Measurements from ENCODE around the gene REXO1.
"Not testable (repeated sequence)": the region's sequence is repeated elsewhere in the genome, so short reads cannot be mapped to it uniquely, and the experiment has no call there.

The REXO1 gene

DNA sequence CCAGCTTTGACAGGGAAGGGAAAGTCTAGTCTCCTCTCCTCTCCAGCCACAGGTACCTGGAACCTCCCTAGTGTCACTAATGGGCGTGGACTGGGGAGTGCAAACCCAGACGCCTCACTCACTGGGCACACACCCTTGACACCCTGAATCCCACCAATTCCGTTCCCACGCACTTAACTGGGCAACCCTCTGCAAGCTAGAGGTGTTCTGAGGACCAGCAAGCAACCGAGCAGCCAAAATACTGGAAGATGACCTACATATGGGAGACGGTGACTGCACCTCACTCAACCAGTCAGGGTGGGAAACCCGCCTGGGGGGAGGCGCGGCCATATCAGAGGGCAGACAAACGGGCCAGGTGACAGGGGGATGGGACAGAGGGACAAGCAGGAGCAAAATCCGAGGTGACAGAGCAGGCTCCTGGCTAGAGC is 36.0 kb upstream of the REXO1 start:
- H4K20me1 ChIP-seq, result peaks cover 38 to 50% (median 45%) of the 10 kb centered on the region in 11 experiments
- peak overlapping the region; percentile 75 to 89 (median 84); a peak in 21 of 22 replicates for H3K27ac ChIP-seq
- H3K4me3 ChIP-seq, result peak overlapping the region; percentile 85 to 99 (median 97)
- no peaks in the 10 kb centered on the region for H3K27me3 ChIP-seq
- TF ChIP-seq Cebpa-rat (IDR thresholded peaks at IDR 0.05), result no peak
- no peaks in the 10 kb centered on the region for H3K9me3 ChIP-seq (replicated peaks in 1 of 11)
- H3K36me3 ChIP-seq, result peaks cover 0 to 19% (median 11%) of the 10 kb centered on the region in 11 experiments; a peak in 13 of 22 replicates
- H3K9ac ChIP-seq, result peak overlapping the region; percentile 86 to 96 (median 93)
- H3K4me2 ChIP-seq, result peak overlapping the region; percentile 95 to 100 (median 99)
- H3K4me1 ChIP-seq, result peaks cover 55 to 70% (median 64%) of the 10 kb centered on the region in 10 experiments

- no peaks in the 10 kb centered on the region for H3K9me3 ChIP-seq (replicated peaks in 1 of 11)
- H3K4me3 ChIP-seq, result peak overlapping the region; percentile 85 to 99 (median 97)
- H3K27me3 ChIP-seq, result no peaks in the 10 kb centered on the region
- peaks cover 0 to 19% (median 11%) of the 10 kb centered on the region in 11 experiments; a peak in 13 of 22 replicates for H3K36me3 ChIP-seq
- peaks cover 55 to 70% (median 64%) of the 10 kb centered on the region in 10 experiments for H3K4me1 ChIP-seq
- peak overlapping the region; percentile 86 to 96 (median 93) for H3K9ac ChIP-seq
- H3K27ac ChIP-seq, result peak overlapping the region; percentile 75 to 89 (median 84); a peak in 19 of 22 replicates
- H4K20me1 ChIP-seq, result peaks cover 38 to 50% (median 45%) of the 10 kb centered on the region in 11 experiments
- TF ChIP-seq Cebpa-rat (IDR thresholded peaks at IDR 0.05), result no peak
- H3K4me2 ChIP-seq, result peak overlapping the region; percentile 95 to 100 (median 99)
Observed at GRCh38 chr19:1883784-1884183, 35.5 kb upstream of the REXO1 start.

DNA sequence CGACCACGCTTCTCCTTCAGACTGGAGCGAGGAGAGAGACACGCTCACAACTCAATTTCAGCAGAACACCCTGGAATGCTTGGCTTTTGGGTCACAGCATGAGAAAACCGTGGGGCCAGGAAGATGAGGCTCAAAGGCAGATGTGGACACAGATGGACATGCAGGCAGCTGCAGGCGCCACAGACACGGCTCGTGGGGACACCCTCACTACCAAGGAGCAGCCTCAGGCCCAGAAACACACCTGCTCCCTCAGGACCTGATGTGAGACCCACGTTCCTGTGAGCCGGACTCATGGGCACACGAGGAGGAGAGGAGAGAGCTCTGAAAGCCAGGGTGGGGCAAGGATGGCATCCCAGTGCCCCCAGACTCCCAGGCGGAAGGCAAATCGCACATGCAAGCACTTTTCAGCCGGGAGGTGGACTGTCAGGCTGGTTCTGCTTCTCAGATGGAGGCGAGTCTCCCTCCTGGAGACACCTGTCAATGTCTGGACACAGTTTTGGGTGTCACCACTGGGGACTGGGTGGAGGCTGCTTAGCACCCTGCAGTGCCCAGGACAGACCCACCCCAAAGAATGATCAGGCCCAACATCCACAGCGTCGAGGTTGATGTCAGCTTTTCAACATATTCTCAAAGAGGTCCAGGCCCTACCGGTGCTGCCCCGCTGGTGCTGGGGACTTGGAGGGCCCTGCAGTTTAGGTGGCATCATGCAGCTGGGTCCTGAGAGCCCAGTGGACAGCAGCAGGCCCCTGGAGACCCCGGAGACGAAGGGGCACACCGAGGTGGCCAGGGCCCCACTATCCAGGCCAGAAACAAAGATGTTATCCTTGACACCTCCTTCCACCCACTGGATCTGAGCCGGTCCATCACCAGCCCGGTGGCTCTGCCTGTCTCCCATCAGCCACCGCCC is 34.8 kb upstream of the REXO1 start:
- no peaks in the 10 kb centered on the region for H3K27me3 ChIP-seq
- no peak for TF ChIP-seq Cebpa-rat (IDR thresholded peaks at IDR 0.05)
- peaks cover 38 to 55% (median 45%) of the 10 kb centered on the region in 11 experiments for H4K20me1 ChIP-seq
- peaks cover 55 to 69% (median 64%) of the 10 kb centered on the region in 10 experiments for H3K4me1 ChIP-seq
- H3K36me3 ChIP-seq, result peaks cover 0 to 19% (median 11%) of the 10 kb centered on the region in 11 experiments; a peak in 13 of 22 replicates
- H3K4me2 ChIP-seq, result peak overlapping the region; percentile 95 to 100 (median 99)
- peak overlapping the region; percentile 66 to 89 (median 84); a peak in 20 of 22 replicates for H3K27ac ChIP-seq
- H3K9ac ChIP-seq, result peak overlapping the region; percentile 86 to 96 (median 93)
- H3K9me3 ChIP-seq (replicated peaks in 1 of 11), result no peaks in the 10 kb centered on the region
- peak overlapping the region; percentile 85 to 99 (median 97) for H3K4me3 ChIP-seq

DNA sequence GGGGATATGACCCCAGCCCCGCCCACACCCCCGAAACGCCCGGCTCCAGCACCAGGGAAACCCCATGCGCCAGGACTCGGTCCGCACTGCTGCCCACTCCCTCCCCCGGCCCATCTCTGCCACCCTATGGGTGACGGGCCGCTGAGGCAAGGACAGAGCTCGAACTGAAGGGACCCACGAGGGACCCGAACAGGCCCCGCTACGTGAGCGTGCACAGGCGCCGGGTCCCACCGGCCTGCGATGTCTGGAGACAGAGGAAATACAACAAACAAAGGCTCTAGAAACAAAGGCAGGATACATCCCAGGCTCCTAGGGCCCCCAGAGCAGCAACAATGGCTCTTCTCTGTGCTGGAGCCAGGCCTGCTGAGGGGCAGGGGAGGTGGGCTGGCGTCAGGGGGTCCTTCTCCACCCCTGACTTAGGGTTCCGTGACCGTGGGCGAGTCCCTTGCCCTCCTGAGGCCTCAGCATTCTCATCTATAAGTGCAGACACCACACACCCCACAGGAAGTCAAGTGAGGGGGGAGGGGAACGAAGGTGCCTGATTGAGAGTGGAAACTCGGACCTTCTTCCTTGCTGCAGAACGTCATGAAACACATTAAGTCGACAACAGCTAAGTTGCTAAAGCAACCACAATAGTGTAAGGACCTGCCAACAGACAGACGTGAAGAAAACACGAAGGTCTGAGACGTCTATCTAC is 34.0 kb upstream of the REXO1 start:
- H3K9me3 ChIP-seq (replicated peaks in 1 of 11), result no peaks in the 10 kb centered on the region
- peaks cover 0 to 19% (median 11%) of the 10 kb centered on the region in 11 experiments; a peak in 13 of 22 replicates for H3K36me3 ChIP-seq
- H3K4me1 ChIP-seq, result peaks cover 47 to 62% (median 60%) of the 10 kb centered on the region in 10 experiments
- H3K9ac ChIP-seq, result peak overlapping the region; percentile 86 to 96 (median 93)
- H3K27me3 ChIP-seq, result no peaks in the 10 kb centered on the region
- H4K20me1 ChIP-seq, result peaks cover 38 to 55% (median 45%) of the 10 kb centered on the region in 11 experiments
- H3K4me3 ChIP-seq, result peak overlapping the region; percentile 85 to 99 (median 97); a peak in 19 of 20 replicates
- peak overlapping the region; percentile 95 to 100 (median 99) for H3K4me2 ChIP-seq
- no peak for TF ChIP-seq Cebpa-rat (IDR thresholded peaks at IDR 0.05)
- H3K27ac ChIP-seq, result peak overlapping the region; percentile 32 to 89 (median 79); a peak in 20 of 22 replicates

DNA sequence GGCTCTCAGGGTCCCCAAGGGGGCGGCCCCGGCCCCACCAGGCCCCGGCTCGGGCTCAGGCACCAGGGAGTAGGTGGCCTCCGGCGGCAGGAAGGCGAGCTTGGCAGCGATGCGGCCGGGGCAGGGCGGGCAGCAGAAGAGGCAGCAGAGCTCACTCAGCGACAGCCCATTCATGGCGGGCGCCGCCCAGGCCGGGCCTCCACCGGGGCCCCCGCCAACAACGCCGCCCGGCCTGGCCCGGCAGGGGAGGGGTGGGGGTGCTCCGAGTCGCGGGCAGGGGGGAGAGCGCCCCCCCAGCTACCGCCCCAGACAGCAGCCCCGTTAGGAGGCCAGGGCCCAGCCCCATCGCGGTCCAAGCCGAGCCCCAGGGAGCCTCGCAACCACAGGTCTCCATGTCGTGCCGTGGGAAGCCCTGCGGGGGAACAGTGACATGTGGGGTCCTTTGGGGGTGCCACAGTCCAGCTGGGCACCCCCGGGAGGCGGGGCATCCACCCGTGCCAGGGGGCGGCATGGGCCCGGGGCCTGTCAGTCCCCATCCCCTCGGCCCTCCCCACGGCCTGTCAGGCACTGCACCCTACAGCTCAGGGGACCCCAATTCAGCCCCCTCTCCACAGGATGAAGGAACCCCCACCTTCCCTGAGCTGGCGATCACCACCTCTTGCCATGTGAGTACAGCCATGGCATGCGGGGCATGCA is 33.3 kb upstream of the REXO1 start:
- H4K20me1 ChIP-seq, result peaks cover 38 to 55% (median 45%) of the 10 kb centered on the region in 11 experiments
- peak overlapping the region in 10 of 11 experiments; percentile 56 to 89 (median 82); a peak in 19 of 22 replicates for H3K27ac ChIP-seq
- H3K9ac ChIP-seq, result peak overlapping the region; percentile 86 to 96 (median 93)
- H3K9me3 ChIP-seq (replicated peaks in 1 of 11); H3K27me3 ChIP-seq: not testable (repeated sequence)
- peak overlapping the region; percentile 85 to 99 (median 97); a peak in 17 of 20 replicates for H3K4me3 ChIP-seq
- H3K4me2 ChIP-seq, result peak overlapping the region; percentile 95 to 100 (median 99)
- peaks cover 43 to 58% (median 56%) of the 10 kb centered on the region in 10 experiments for H3K4me1 ChIP-seq
- peaks cover 0 to 19% (median 11%) of the 10 kb centered on the region in 11 experiments; a peak in 13 of 22 replicates for H3K36me3 ChIP-seq

DNA sequence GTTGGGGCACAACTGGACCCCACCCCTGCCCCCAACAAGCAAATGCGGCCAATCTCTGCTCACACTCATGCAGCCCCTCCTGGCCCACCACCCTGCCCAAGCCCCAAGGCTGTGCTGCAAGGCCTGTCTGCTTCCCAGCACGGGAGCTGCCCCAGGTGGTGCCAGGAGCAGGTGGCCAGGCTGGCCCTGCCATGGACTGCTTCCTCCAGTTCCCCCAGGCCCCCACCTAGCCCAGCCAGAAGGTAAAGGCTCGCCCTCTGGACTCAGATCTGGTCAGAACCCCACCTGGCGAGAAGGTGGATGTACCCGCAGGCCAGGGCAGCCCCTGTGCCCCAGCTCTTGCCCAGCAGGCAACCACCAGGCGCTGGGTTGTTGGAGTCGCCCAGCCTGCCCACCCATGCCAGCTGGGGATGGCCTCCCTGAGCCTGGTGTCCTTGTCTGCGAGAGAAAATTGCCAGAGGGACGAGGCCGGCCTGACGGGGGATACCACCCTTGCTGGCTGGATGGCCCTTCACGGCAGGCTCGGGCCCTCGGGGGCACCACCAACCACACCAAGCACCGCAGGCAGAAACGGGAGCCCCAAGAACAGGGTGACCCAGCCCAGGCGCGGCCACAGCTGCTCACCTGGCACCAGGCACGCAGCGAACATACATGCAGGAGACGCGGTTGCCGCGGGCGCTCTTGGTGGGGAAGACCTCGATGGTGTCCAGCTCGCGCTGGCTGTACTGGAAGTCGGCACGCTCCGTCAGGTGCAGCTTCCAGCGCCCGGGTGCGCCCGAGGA is 32.5 kb upstream of the REXO1 start:
- Histone ChIP-seq H3K9ac (peak overlapping the region in 10 of 11 experiments; percentile 12 to 63 (median 38); a peak in 13 of 22 replicates), H3K27ac (peak overlapping the region in 4 of 11 experiments; percentile 9 to 25 (median 16); a peak in 6 of 22 replicates), H3K9me3 (replicated peaks in 1 of 11) (no peaks in the 10 kb centered on the region), H3K4me2 (peak overlapping the region in 10 of 11 experiments; percentile 29 to 97 (median 43); a peak in 17 of 22 replicates), H4K20me1 (peaks cover 39 to 56% (median 46%) of the 10 kb centered on the region in 11 experiments), H3K4me1 (peaks cover 42 to 56% (median 54%) of the 10 kb centered on the region in 10 experiments), H3K36me3 (peaks cover 0 to 19% (median 11%) of the 10 kb centered on the region in 11 experiments; a peak in 13 of 22 replicates), H3K27me3 (no peaks in the 10 kb centered on the region), H3K4me3 (no peak overlapping the region; a peak in 1 of 20 replicates)
- no peak for TF ChIP-seq Cebpa-rat (IDR thresholded peaks at IDR 0.05)

DNA sequence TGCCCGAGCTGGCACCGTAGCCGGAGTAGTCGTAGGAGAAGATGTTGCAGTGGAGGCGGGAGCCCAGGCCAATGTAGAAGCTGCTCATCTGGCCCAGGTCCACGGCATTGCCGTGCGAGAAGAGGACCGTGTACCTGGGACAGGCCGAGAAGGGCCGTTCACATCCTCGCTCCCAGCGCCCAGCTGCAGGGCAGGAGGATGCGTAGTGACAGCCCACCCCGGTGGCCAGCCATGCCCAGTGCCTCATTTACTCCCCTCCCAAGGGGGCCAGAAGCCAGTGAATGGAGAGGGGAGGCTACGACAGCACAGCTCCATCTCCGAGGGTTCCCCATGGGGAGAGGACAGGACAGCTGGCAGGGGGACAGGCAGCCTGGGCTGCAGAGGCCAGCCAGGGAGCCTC is 31.7 kb upstream of the REXO1 start:
- H3K27me3 ChIP-seq; H3K4me3 ChIP-seq; H3K9me3 ChIP-seq (replicated peaks in 1 of 11); H3K27ac ChIP-seq: not testable (repeated sequence)
- Histone ChIP-seq H3K4me2 (peak overlapping the region in 5 of 11 experiments; percentile 29 to 47 (median 37); a peak in 3 of 22 replicates), H3K9ac (peak overlapping the region in 5 of 11 experiments; percentile 12 to 50 (median 36); a peak in 5 of 22 replicates), H3K36me3 (peaks cover 0 to 19% (median 11%) of the 10 kb centered on the region in 11 experiments; a peak in 13 of 22 replicates), H3K4me1 (peaks cover 40 to 53% (median 51%) of the 10 kb centered on the region in 10 experiments), H4K20me1 (peaks cover 44 to 64% (median 54%) of the 10 kb centered on the region in 11 experiments)

DNA sequence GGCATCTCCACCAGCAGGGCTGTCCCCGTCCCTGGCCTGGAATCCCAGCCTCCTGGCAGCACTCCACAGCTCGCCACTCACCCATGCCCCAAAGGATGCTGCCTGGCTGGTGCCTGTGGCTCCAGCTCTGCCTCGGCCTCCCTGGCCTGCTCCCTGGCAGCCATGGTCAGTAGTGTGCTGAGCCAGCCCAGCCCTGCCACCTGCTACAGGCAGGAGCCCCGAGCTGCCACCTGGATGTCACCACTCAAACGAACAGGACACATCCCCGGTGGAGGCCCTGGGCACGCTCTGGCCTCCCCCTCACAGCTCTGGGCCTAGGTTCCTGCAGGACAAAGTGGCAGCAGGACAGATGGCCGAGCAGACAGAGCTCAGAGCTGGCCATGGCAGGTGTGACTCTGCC is 30.3 kb upstream of the REXO1 start:
- H3K9ac ChIP-seq, result not testable (repeated sequence)
- peaks cover 6 to 25% (median 15%) of the 10 kb centered on the region in 11 experiments; a peak in 21 of 22 replicates for H3K36me3 ChIP-seq

GRCh38 chr19:1877280-1877660 is 29.0 kb upstream of the REXO1 start:
- Histone ChIP-seq H3K36me3 (peaks cover 19 to 34% (median 28%) of the 10 kb centered on the region in 11 experiments; a peak in 21 of 22 replicates), H3K4me1 (peaks cover 44 to 54% (median 52%) of the 10 kb centered on the region in 10 experiments), H4K20me1 (peaks cover 43 to 60% (median 53%) of the 10 kb centered on the region in 11 experiments; a peak in 21 of 22 replicates)
- not testable (repeated sequence) for H3K9ac ChIP-seq; H3K4me3 ChIP-seq; H3K4me2 ChIP-seq; H3K27ac ChIP-seq; H3K9me3 ChIP-seq (replicated peaks in 1 of 11); H3K27me3 ChIP-seq

More for the DNA sequence above, 30.3 kb upstream of the REXO1 start:
- not testable (repeated sequence) for H3K9me3 ChIP-seq (replicated peaks in 1 of 11); H3K27ac ChIP-seq; H3K27me3 ChIP-seq; H3K4me2 ChIP-seq; H3K4me3 ChIP-seq
- Histone ChIP-seq H4K20me1 (peaks cover 43 to 60% (median 53%) of the 10 kb centered on the region in 11 experiments), H3K4me1 (peaks cover 44 to 54% (median 52%) of the 10 kb centered on the region in 10 experiments)

GRCh38 chr19:1876496-1877279 is 28.4 kb upstream of the REXO1 start:
- H3K9me3 ChIP-seq (replicated peaks in 1 of 11); H3K27me3 ChIP-seq: not testable (repeated sequence)
- peaks cover 38 to 60% (median 52%) of the 10 kb centered on the region in 11 experiments; a peak in 21 of 22 replicates for H4K20me1 ChIP-seq
- H3K4me1 ChIP-seq, result peaks cover 41 to 50% (median 48%) of the 10 kb centered on the region in 10 experiments
- peak overlapping the region; percentile 81 to 99 (median 93) for H3K4me3 ChIP-seq
- peaks cover 20 to 40% (median 31%) of the 10 kb centered on the region in 11 experiments; a peak in 21 of 22 replicates for H3K36me3 ChIP-seq
- H3K27ac ChIP-seq, result peak overlapping the region; percentile 84 to 97 (median 93)
- peak overlapping the region; percentile 87 to 99 (median 97) for H3K4me2 ChIP-seq
- H3K9ac ChIP-seq, result peak overlapping the region; percentile 89 to 98 (median 94)
